HG02970 (cell line): ENCODE results near the gene VPS13D.
"Not testable (repeated sequence)": the region's sequence is repeated elsewhere in the genome, so short reads cannot be mapped to it uniquely, and the experiment has no call there.

Experiments used
- ATAC-seq: cut with Tn5 transposase; IDR thresholded peaks from one replicate; pipeline ENCODE4 v1.9.1; 2021; ENCODE audit warnings: mild to moderate bottlenecking, moderate library complexity, moderate number of reproducible peaks; ENCODE audit not compliant: unreplicated experiment, low FRiP score

Gene VPS13D

GRCh38 chr1:12460121-12460520 lies 230.3 kb downstream of the VPS13D start:
- no peak for ATAC-seq

- ATAC-seq, result no peak
Observed at GRCh38 chr1:12460911-12461621, 231.2 kb downstream of the VPS13D start.

- ATAC-seq, result no peak
Observed at GRCh38 chr1:12461754-12462153, 231.9 kb downstream of the VPS13D start.

- ATAC-seq, result no peak
Observed at GRCh38 chr1:12462586-12462985, 232.8 kb downstream of the VPS13D start.

- ATAC-seq, result no peak
Observed at GRCh38 chr1:12464045-12464461, 234.2 kb downstream of the VPS13D start.

- no peak for ATAC-seq
Observed at GRCh38 chr1:12464598-12465056, 234.8 kb downstream of the VPS13D start.

GRCh38 chr1:12465126-12465525 lies 235.3 kb downstream of the VPS13D start:
- no peak for ATAC-seq

- ATAC-seq, result no peak
Observed at GRCh38 chr1:12466816-12467215, 237.0 kb downstream of the VPS13D start.

- ATAC-seq, result no peak
Observed at GRCh38 chr1:12467570-12468286, 237.9 kb downstream of the VPS13D start.

GRCh38 chr1:12468323-12468722 lies 238.5 kb downstream of the VPS13D start:
- ATAC-seq, result no peak

- no peak for ATAC-seq
Observed at GRCh38 chr1:12469493-12469892, 239.7 kb downstream of the VPS13D start.

GRCh38 chr1:12469990-12470389 lies 240.2 kb downstream of the VPS13D start:
- ATAC-seq, result no peak

- ATAC-seq, result not testable (repeated sequence)
Observed at GRCh38 chr1:12470916-12471315, 241.1 kb downstream of the VPS13D start.

GRCh38 chr1:12472156-12472797 lies 242.4 kb downstream of the VPS13D start:
- ATAC-seq, result no peak

GRCh38 chr1:12472798-12473551 lies 243.1 kb downstream of the VPS13D start:
- ATAC-seq, result no peak

GRCh38 chr1:12473596-12474362 lies 243.9 kb downstream of the VPS13D start:
- no peak for ATAC-seq

- no peak for ATAC-seq
Observed at GRCh38 chr1:12475101-12475500, 245.3 kb downstream of the VPS13D start.

- ATAC-seq, result no peak
Observed at GRCh38 chr1:12475530-12475934, 245.7 kb downstream of the VPS13D start.

GRCh38 chr1:12475947-12476346 lies 246.1 kb downstream of the VPS13D start:
- ATAC-seq, result no peak

GRCh38 chr1:12477314-12477713 lies 247.5 kb downstream of the VPS13D start:
- no peak for ATAC-seq
